ENCODE measurements around the gene IQCE.
"Not testable (repeated sequence)": the region's sequence is repeated elsewhere in the genome, so short reads cannot be mapped to it uniquely, and the experiment has no call there.

IQCE gene

DNA sequence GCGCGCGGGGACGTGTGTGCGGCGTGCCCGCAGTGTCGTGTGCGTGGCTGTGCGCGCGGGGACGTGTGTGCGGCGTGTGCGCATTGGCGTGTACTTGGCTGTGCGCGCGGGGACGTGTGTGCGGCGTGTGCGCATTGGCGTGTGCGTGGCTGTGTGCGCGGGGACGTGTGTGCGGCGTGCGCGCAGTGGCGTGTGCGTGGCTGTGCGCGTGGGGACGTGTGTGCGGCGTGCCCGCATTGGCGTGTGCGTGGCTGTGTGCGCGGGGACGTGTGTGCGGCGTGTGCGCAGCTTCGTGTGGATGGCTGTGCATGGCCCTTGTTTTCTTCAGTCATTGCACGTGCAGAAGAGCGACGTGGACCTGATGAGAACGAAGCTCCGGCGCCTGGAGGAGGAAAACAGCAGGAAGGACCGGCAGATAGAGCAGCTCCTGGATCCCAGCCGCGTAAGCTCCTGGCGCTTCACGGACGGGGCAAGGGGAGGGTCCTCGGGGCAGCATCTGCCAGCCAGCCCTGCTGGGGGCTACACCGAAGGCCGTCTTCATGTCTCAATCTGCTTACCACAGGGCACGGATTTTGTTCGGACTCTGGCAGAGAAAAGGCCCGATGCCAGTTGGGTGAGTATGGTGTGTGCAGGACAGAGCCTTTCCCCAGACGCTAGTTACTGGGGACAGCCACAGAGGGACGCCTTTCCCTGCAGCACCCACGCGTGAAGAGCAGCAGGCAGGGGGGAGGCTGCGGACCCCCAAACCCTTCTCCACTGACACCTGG, 19.3 kb downstream of the IQCE start:
- DNase-seq (ENCODE audit: low read depth), result no peak

GRCh38 chr7:2580636-2581035, 21.9 kb downstream of the IQCE start:
- no peak for DNase-seq (ENCODE audit: low read depth)

DNA sequence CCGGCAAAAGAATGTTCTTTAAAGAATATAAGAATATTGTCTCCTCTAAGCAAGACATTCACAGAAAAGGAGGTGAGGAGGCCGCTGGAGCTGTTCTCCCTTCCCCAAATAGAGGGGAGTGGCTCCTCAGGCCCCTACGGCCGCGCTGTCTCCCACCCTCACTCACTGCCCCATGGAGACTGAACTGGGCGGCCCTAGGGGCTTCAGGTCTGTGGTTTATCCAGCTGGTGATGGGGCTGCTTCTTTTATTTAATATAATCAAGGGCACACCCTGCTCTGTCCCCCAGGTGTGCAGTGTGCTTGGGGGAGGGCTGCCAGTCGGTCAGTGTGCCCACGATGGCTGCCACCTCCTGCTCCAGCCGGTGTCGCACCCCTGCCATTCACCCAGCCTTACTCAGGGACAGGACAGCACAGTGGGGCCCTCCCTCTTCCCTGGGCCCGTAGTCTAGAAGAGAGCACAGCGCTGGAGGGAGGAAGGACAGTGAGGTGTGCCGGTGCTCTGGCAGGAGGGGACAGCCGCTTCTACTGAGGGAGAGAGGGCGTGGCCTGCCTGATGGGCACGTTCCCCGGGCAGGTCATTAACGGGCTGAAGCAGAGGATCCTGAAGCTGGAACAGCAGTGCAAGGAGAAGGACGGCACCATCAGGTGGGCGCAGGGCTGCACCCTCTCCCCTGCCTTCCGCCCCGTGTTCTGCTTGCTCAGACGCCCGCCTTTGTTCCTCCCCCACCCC, 23.4 kb downstream of the IQCE start:
- no peak for DNase-seq (ENCODE audit: low read depth)

GRCh38 chr7:2583798-2584580, 25.2 kb downstream of the IQCE start:
- no peak for DNase-seq (ENCODE audit: low read depth)

- no peak for DNase-seq (ENCODE audit: low read depth)
Observed at GRCh38 chr7:2585446-2585845, 26.7 kb downstream of the IQCE start.

GRCh38 chr7:2586326-2587020, 27.7 kb downstream of the IQCE start:
- no peak for DNase-seq (ENCODE audit: low read depth)

DNA sequence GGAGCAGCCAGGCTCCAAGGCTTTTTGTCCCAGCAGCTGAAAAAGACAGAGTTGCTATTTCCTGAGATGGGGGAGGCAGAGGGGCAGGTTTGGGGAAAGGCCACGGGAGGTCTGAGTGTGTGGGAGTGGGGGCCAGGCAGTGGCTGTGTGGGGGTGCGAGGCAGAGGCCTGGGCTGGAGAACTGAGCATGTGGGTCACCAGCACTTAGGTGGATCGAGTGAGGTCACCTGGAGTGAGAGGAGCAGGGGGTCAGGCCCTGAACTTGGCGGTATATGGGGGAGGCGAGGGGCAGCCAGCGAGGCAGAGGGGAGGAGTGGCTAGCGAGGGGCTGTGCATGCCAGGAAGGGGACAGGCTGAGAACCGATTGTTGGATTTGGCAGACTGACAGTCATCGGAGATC, 28.4 kb downstream of the IQCE start:
- no peak for DNase-seq (ENCODE audit: low read depth)

- DNase-seq (ENCODE audit: low read depth), result no peak
Observed at GRCh38 chr7:2587778-2588177, 29.0 kb downstream of the IQCE start.

DNA sequence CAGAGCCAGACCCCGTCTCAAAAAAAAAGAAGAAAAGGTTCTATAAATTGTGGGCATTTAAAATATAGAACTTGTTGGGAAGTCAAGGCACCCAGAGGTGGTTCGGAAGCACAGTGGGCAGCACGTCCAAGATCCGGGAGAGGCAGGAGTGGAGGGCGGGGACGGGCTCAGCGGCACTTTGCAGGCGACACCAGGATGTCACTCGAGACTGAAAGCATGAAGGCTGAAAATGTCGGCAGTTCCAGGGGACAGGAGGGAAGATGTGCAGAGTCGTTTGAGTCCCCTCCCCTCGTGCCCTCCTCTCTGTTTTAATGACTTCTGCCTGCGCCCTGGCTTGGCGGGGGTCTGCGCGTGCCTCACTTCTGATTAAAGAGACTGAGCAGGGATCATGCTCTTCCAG, 30.6 kb downstream of the IQCE start:
- DNase-seq (ENCODE audit: low read depth), result no peak

DNA sequence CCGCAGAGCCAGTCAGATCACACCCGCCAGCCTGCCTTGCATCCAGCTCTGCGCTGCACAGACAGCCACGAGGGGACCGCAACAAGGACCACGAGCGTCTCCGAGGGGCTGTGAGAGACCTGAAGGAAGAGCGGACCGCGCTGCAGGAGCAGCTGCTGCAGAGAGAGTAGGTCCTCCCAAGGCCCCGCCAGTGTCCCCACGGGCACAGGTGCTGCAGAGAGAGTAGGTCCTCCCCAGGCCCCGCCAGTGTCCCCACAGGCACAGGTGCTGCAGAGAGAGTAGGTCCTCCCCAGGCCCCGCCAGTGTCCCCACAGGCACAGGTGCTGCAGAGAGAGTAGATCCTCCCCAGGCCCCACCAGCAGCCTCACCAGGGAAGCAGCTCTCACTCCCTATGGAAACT, 31.2 kb downstream of the IQCE start:
- DNase-seq (ENCODE audit: low read depth), result not testable (repeated sequence)

DNA sequence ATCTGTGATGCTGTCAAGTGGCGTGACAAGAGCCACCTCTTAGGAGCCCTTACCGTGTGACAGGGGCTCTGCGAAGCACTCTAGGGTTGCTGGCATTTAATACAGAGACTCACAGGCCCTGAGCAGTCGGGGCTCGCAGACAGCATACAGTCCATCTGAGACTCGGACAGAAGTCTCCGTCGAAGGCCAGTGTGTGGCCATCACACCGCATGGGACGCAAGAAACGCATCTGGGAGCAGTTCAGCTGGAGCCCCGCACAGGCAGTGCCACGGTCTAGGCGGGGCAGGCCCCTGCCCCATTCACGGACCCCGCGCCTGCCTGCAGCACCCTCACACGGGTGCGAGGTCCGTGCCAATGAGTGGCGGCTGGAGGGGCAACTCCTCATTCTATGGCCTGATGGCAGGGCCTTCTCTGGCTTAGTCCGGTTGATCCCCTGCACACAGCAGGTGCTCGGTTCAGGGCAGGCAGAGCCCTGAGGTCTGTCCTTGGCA, 33.6 kb downstream of the IQCE start:
- no peak for DNase-seq (ENCODE audit: low read depth)

- DNase-seq (ENCODE audit: low read depth), result no peak
Observed at GRCh38 chr7:2593036-2593727, 34.4 kb downstream of the IQCE start.

DNA sequence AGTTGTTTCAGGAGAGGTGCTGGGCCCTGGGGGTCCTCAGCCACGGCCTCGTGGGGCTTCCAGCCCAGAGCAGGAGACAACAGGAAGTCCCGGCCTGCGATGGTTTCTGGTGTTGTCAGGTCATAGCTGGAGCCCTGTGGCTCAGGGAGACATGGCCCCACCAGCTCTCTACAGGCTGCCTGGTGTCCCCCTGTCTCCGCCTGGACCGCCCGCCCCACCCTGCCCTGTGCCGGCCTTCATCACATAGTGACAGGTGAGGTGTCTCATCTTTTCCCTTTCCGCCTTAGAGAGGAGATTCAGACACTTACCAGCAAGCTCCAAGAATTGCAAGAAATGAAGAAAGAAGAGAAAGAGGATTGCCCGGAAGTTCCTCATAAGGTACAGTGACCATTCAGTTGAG, 35.8 kb downstream of the IQCE start:
- DNase-seq (ENCODE audit: low read depth), result no peak

DNA sequence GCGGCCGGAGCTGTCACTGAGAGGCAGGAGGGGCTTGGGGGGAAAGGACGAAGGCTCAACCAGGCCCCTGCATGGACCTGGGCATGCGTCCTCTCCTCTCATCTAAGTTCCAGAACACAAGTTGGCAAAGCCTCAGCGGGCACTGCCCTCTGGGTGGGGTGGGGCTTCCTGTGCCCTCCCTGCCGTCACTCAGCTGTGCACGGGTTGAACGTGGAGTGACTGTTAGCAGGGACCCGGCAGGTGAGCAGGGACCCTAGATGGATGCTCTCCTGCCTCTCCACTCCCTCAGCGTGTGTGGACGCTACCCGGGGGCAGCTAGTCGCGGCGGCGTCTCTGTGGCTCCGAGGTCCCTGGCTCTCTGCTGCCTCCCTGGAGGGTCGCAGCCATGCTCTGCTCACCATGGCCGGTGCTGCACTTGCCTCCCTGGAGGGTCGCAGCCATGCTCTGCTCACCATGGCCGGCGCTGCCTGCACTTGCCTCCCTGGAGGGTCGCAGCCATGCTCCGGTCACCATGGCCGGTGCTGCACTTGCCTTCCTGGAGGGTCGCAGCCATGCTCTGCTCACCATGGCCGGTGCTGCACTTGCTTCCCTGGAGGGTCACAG, 36.6 kb downstream of the IQCE start:
- no peak for DNase-seq (ENCODE audit: low read depth)

DNA sequence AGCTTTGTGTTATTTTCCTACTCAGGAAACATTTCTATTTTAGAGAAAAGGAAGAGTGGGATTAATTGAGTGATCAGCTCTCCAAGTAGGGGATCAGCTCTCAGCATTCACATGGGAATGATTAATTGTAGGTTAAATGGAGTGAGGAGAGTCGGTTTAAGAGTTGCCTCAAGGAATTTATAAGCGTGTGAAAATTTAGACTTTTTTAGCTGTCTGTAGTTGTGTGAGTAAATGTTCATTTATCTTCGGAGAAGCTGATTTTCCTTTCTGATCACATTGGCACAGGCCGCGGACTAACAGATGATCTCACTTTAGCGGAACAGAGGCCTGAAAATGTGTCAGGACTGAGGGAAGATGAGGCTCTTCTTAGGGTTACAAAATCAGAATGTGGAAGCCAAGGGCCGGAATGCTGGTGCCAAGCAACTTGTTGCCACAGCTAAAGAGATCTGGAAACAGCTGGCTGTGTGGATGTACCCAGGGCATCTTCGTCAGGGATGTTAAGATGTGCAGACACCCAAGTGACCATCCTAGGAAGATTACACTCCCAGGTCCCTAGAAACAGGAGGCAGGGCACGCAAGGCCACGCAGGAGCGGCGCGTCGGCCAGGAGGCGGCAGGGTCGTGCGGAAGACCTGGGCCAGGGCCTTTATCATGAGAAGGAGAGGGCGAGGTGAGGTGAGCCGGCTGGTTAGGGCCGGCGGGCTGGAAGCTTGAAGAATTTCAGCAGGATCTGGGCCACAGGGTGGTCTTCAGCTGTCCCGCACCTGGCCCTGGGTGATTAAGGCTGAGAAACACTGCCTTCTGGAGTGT, 37.9 kb downstream of the IQCE start:
- DNase-seq (ENCODE audit: low read depth), result no peak

DNA sequence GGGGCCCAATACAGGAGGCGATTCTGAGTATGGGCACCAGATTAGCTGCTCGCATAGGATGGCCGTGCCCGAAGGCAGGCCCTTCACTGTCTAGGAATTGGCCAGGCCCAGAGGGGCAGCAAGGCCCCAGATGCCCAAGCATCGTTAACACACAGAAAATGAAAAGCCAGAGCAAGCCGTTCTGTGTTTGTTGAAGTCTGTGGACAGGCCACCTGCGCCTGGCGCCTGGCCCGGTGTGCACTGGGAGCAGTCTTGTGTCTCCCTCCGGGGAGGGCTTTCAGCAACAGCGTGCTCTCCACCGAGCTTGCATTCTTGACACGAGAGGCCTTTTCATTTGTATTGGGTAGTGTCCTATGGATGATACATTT, 38.5 kb downstream of the IQCE start:
- no peak for DNase-seq (ENCODE audit: low read depth)

- DNase-seq (ENCODE audit: low read depth), result no peak
Observed at GRCh38 chr7:2598154-2598823, 39.5 kb downstream of the IQCE start.

- DNase-seq (ENCODE audit: low read depth), result no peak
Observed at GRCh38 chr7:2601065-2601464, 42.3 kb downstream of the IQCE start.

GRCh38 chr7:2601907-2602306, 43.1 kb downstream of the IQCE start:
- DNase-seq (ENCODE audit: low read depth), result no peak

Measured in stromal cell of bone marrow (primary cell).